ENCODE data around the gene MARCHF5.
"Not testable (repeated sequence)": the region's sequence is repeated elsewhere in the genome, so short reads cannot be mapped to it uniquely, and the experiment has no call there.

The MARCHF5 gene

GRCh38 chr10:92305133-92306072 lies 14.4 kb downstream of the MARCHF5 start:
- DNase-seq = no peak

GRCh38 chr10:92309272-92309671 lies 18.3 kb downstream of the MARCHF5 start:
- DNase-seq = no peak

- DNase-seq = no peak
These were observed 22.8 kb downstream of the MARCHF5 start for GRCh38 chr10:92313750-92314149.

GRCh38 chr10:92316610-92317009 lies 25.6 kb downstream of the MARCHF5 start:
- no peak for DNase-seq

GRCh38 chr10:92323079-92323478 lies 32.1 kb downstream of the MARCHF5 start:
- no peak for DNase-seq

- no peak for DNase-seq
These were observed 36.8 kb downstream of the MARCHF5 start for GRCh38 chr10:92327445-92328433.

GRCh38 chr10:92328993-92329392 lies 38.0 kb downstream of the MARCHF5 start:
- no peak for DNase-seq

GRCh38 chr10:92329927-92330326 lies 39.0 kb downstream of the MARCHF5 start:
- not testable (repeated sequence) for DNase-seq

GRCh38 chr10:92342796-92343195 lies 51.8 kb downstream of the MARCHF5 start:
- no peak for DNase-seq

- not testable (repeated sequence) for DNase-seq
These were observed 54.6 kb downstream of the MARCHF5 start for GRCh38 chr10:92345575-92345974.

GRCh38 chr10:92347035-92347676 lies 56.2 kb downstream of the MARCHF5 start:
- not testable (repeated sequence) for DNase-seq

- no peak for DNase-seq
These were observed 59.4 kb downstream of the MARCHF5 start for GRCh38 chr10:92350411-92350810.

- no peak for DNase-seq
These were observed 63.6 kb downstream of the MARCHF5 start for GRCh38 chr10:92354587-92354986.

GRCh38 chr10:92356041-92356440 lies 65.1 kb downstream of the MARCHF5 start:
- no peak for DNase-seq

GRCh38 chr10:92363498-92363897 lies 72.5 kb downstream of the MARCHF5 start:
- no peak for DNase-seq

- no peak for DNase-seq
These were observed 75.5 kb downstream of the MARCHF5 start for GRCh38 chr10:92366412-92367021.

GRCh38 chr10:92377962-92378361 lies 87.0 kb downstream of the MARCHF5 start:
- DNase-seq = no peak

- no peak for DNase-seq
These were observed 90.6 kb downstream of the MARCHF5 start for GRCh38 chr10:92381543-92381954.

- no peak for DNase-seq
These were observed 91.7 kb downstream of the MARCHF5 start for GRCh38 chr10:92382631-92383030.

GRCh38 chr10:92384741-92385140 lies 93.8 kb downstream of the MARCHF5 start:
- no peak for DNase-seq

- no peak for DNase-seq
These were observed 94.9 kb downstream of the MARCHF5 start for GRCh38 chr10:92385831-92386230.

GRCh38 chr10:92387289-92387940 lies 96.4 kb downstream of the MARCHF5 start:
- no peak for DNase-seq

Measured in midbrain (tissue), 1 donor.